RKO (cell line): ENCODE measurements around the gene ZNF208.
"Not testable (repeated sequence)": the region's sequence is repeated elsewhere in the genome, so short reads cannot be mapped to it uniquely, and the experiment has no call there.

ENCODE experiments used
- DNase-seq: peaks from one replicate; pipeline ENCODE4 v3.0.0-alpha.2; 2016; ENCODE audit warnings: low spot score

ZNF208 gene

GRCh38 chr19:21884786-21885185 is 126.0 kb downstream of the ZNF208 start:
- DNase-seq = not testable (repeated sequence)

GRCh38 chr19:21883516-21883915 is 127.2 kb downstream of the ZNF208 start:
- DNase-seq = no peak
